Glutamatergic neuron (in vitro differentiated cells): ENCODE data around the gene GLCE. TPM values are rescaled to one million over a fixed set of nuclear protein-coding genes. Genes with fewer than 3 reads are reported as not detected.

ENCODE experiments used
- DNase-seq: peaks from one replicate; pipeline ENCODE4 v3.0.0; 2022
- H3K27ac Mint-ChIP-seq: one replicate; pipeline ENCODE4 v1.8.0; 2020; ENCODE audit warnings: mild to moderate bottlenecking, mixed read lengths, inconsistent platforms; ENCODE audit not compliant: unreplicated experiment
- H3K27me3 Mint-ChIP-seq: one replicate; pipeline ENCODE4 v1.8.0; 2020; ENCODE audit warnings: mild to moderate bottlenecking, moderate library complexity, mixed read lengths, inconsistent platforms; ENCODE audit not compliant: unreplicated experiment
- H3K36me3 Mint-ChIP-seq: one replicate; pipeline ENCODE4 v1.8.0; 2020; ENCODE audit warnings: mild to moderate bottlenecking, mixed read lengths, inconsistent platforms; ENCODE audit not compliant: unreplicated experiment
- H3K4me1 Mint-ChIP-seq: one replicate; pipeline ENCODE4 v1.8.0; 2020; ENCODE audit warnings: mild to moderate bottlenecking, low read depth, mixed read lengths, inconsistent platforms; ENCODE audit not compliant: unreplicated experiment
- H3K4me3 Mint-ChIP-seq: one replicate; pipeline ENCODE4 v1.8.0; 2020; ENCODE audit warnings: mild to moderate bottlenecking, mixed read lengths, inconsistent platforms; ENCODE audit not compliant: unreplicated experiment
- H3K9me3 Mint-ChIP-seq: one replicate; pipeline ENCODE4 v1.8.0; 2020; ENCODE audit warnings: mild to moderate bottlenecking, moderate library complexity, mixed read lengths, inconsistent platforms; ENCODE audit not compliant: unreplicated experiment
- total RNA-seq: library from RNA; stranded (reverse); fragmentation: NEBNext Ultra II Directional; extraction: Animal tissue kit (Norgen Biotek cat#: 25700); gene quantifications from one replicate; pipeline ENCODE4 v1.2.1, GENCODE V29; 2021; ENCODE audit not compliant: unreplicated experiment
- TF ChIP-seq, protein P1 (sequence below): fragments of 200-600 bp; sonication (generic); IDR thresholded peaks from one replicate; pipeline ENCODE4 v1.5.0; 2021; ENCODE audit not compliant: partially characterized antibody, unreplicated experiment

Gene GLCE
- total RNA-seq, 1 donor from 2014 or later, result 6.7 TPM

DNA sequence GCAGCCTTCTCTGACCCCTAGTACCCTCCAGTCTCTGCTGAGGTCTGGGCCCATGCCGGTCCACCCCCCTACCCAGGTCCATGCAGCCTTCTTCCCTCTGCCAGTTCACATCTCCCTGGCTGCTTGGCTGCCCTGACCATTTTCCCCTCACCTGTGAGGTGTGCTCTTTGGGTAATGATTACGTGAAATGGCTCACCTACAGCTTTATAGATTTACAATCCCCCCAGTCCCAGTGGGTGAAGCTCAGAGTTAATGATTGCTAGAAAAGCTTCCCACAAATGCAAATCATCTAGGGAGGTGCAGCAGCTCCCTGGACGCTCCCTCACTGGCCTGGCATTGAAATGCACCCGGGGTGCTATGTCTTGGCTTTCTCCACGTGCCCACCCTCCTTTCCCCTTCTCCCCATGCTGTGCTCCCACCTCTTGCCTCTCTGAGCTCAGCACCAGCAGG is 157.0 kb downstream of the GLCE start:
- H3K4me3 Mint-ChIP-seq, result no peak overlapping the region
- no peaks in the 10 kb centered on the region for H3K4me1 Mint-ChIP-seq
- no peaks in the 10 kb centered on the region for H3K9me3 Mint-ChIP-seq
- no peak for DNase-seq
- H3K36me3 Mint-ChIP-seq, result no peaks in the 10 kb centered on the region
- H3K27ac Mint-ChIP-seq, result no peak overlapping the region
- H3K27me3 Mint-ChIP-seq, result peaks cover 3% of the 10 kb centered on the region
- TF ChIP-seq, protein P1, sequence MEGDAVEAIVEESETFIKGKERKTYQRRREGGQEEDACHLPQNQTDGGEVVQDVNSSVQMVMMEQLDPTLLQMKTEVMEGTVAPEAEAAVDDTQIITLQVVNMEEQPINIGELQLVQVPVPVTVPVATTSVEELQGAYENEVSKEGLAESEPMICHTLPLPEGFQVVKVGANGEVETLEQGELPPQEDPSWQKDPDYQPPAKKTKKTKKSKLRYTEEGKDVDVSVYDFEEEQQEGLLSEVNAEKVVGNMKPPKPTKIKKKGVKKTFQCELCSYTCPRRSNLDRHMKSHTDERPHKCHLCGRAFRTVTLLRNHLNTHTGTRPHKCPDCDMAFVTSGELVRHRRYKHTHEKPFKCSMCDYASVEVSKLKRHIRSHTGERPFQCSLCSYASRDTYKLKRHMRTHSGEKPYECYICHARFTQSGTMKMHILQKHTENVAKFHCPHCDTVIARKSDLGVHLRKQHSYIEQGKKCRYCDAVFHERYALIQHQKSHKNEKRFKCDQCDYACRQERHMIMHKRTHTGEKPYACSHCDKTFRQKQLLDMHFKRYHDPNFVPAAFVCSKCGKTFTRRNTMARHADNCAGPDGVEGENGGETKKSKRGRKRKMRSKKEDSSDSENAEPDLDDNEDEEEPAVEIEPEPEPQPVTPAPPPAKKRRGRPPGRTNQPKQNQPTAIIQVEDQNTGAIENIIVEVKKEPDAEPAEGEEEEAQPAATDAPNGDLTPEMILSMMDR, result no peak

DNA sequence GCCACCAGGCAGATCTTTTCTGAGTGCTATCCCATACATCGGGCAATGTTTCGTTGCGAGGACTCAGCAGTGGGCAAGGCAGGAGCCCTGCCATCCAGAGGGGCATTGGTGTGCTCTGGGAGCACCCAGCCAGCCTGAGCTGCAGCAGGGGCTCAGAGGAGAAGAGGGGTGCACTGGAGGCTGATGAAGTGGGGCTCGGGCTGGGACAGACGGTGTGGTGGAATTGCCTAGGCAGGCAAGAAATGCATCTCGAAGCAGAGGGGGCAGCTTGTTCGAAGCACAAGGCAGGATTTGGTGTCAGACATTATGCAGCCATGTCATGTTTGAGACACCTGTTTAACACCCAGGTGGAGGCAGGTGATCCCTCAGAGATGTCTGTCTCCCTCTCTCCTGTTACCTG is 157.6 kb downstream of the GLCE start:
- no peak overlapping the region for H3K4me3 Mint-ChIP-seq
- no peak for DNase-seq
- no peaks in the 10 kb centered on the region for H3K9me3 Mint-ChIP-seq
- no peak overlapping the region for H3K27ac Mint-ChIP-seq
- TF ChIP-seq, protein P1, result no peak
- H3K4me1 Mint-ChIP-seq, result no peaks in the 10 kb centered on the region
- H3K27me3 Mint-ChIP-seq, result peaks cover 3% of the 10 kb centered on the region
- no peaks in the 10 kb centered on the region for H3K36me3 Mint-ChIP-seq

DNA sequence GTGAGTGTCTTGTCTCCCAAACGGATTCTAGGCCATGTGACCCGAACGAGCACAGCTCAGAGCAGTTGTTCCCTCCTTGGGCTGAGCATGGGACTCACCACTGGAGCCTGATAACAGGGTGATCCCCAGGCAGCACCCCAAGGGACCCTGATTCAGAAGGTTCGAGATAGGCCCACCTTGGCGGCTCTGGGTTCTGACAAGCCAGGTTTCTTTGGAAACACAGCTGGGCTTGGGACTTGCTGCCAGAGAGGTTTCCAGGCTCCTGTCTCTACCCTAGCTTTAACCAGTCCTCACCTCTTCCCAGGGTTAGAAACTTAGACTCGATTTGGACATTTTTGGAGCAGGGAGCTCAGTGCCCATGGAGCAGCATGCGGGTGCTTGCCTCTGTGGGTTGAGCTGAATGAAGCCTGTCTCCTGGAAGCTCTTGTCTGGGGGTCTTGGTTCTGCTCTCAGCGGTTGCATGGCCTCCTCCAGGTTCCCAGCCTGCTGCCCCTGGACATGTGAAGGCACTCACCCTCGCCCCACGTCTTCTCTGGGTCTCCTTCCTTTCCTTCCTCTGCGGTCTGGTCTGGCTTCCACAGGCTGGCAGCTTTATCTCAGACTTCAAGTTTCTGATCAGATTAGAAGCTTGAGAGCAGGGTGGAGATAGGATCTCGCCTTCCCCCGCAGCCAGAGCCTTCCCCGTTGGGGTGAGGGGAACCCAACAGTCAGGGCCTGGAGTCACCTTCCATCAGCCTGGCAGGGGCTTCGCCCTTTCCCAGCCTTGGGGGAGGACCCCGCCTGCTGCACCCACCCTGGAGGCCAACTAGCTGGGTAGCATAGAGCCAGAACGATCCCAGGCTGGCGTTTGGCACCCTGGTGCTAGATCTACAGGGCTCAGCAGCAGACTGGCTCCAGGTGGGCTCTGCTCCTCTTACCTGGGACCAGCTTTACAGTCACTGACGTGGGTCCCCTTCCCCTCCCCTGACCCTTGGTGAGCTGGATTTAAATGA is 159.2 kb downstream of the GLCE start:
- no peaks in the 10 kb centered on the region for H3K36me3 Mint-ChIP-seq
- H3K27me3 Mint-ChIP-seq, result peaks cover 3% of the 10 kb centered on the region
- TF ChIP-seq, protein P1, result no peak
- H3K27ac Mint-ChIP-seq, result no peak overlapping the region
- no peak overlapping the region for H3K4me3 Mint-ChIP-seq
- no peaks in the 10 kb centered on the region for H3K9me3 Mint-ChIP-seq
- H3K4me1 Mint-ChIP-seq, result no peaks in the 10 kb centered on the region
- no peak for DNase-seq

GRCh38 chr15:69320977-69321554 is 160.6 kb downstream of the GLCE start:
- H3K27me3 Mint-ChIP-seq, result peaks cover 3% of the 10 kb centered on the region
- no peak overlapping the region for H3K4me3 Mint-ChIP-seq
- H3K4me1 Mint-ChIP-seq, result no peaks in the 10 kb centered on the region
- no peak overlapping the region for H3K27ac Mint-ChIP-seq
- H3K9me3 Mint-ChIP-seq, result no peaks in the 10 kb centered on the region
- DNase-seq, result no peak
- TF ChIP-seq, protein P1, result no peak
- H3K36me3 Mint-ChIP-seq, result no peaks in the 10 kb centered on the region

Other genes with a start within 250 kb of the GLCE start
- gene SPESP1, start 230.1 kb upstream of the GLCE start, total RNA-seq, result not detected
- not detected for gene NOX5, start 145.9 kb upstream of the GLCE start, total RNA-seq
- not detected for gene PAQR5, start 138.3 kb downstream of the GLCE start, total RNA-seq